OCI-LY1 (cell line): Measurements from ENCODE around the gene CNTN1.

Source experiments
- H2AFZ ChIP-seq: fragments of 200-600 bp; sonication (generic), shearing (Covaris generic); 2 replicates; pipeline ENCODE4 v1.6.0; 2014; ENCODE audit warnings: antibody characterized with exemption, mild to moderate bottlenecking, low read length
- H3F3A ChIP-seq: fragments of 200-600 bp; sonication (generic), shearing (Covaris generic); 2 replicates; pipeline ENCODE4 v1.6.0; 2014; ENCODE audit warnings: mild to moderate bottlenecking, antibody characterized with exemption, low read length, moderate library complexity; ENCODE audit not compliant: insufficient read depth
- H3K27ac ChIP-seq: fragments of 200-600 bp; sonication (generic); 2 replicates; pipeline ENCODE4 v1.5.1; 2014; ENCODE audit warnings: low read length, mixed run types, mild to moderate bottlenecking, low read depth; ENCODE audit not compliant: poor library complexity, severe bottlenecking
- H3K27me3 ChIP-seq: fragments of 200-600 bp; sonication (generic); 2 replicates; pipeline ENCODE4 v1.6.0; 2014; ENCODE audit warnings: antibody characterized with exemption, mild to moderate bottlenecking, low read length, moderate library complexity; ENCODE audit not compliant: insufficient read depth
- H3K36me3 ChIP-seq: fragments of 200-600 bp; sonication (generic); 2 replicates; pipeline ENCODE4 v1.6.1; 2014; ENCODE audit warnings: mild to moderate bottlenecking, antibody characterized with exemption, low read length, moderate library complexity, mixed read lengths; ENCODE audit not compliant: insufficient read depth
- H3K4me1 ChIP-seq: fragments of 200-600 bp; sonication (generic); 2 replicates; pipeline ENCODE4 v1.5.1; 2014; ENCODE audit warnings: mild to moderate bottlenecking, low read length, moderate library complexity; ENCODE audit not compliant: insufficient read depth, severe bottlenecking
- H3K4me2 ChIP-seq: fragments of 200-600 bp; sonication (generic), shearing (Covaris generic); 2 replicates; pipeline ENCODE4 v1.6.1; 2014; ENCODE audit warnings: low read length
- H3K4me3 ChIP-seq: fragments of 200-600 bp; sonication (generic); 2 replicates; pipeline ENCODE4 v1.5.1; 2014; ENCODE audit warnings: low read length, low read depth, mild to moderate bottlenecking, mixed read lengths; ENCODE audit not compliant: poor library complexity, severe bottlenecking
- H3K79me2 ChIP-seq: fragments of 200-600 bp; shearing (Covaris generic); 2 replicates; pipeline ENCODE4 v1.6.1; 2016; ENCODE audit warnings: mixed run types, low read length, mixed read lengths; ENCODE audit not compliant: insufficient read depth
- H3K9ac ChIP-seq: fragments of 200-600 bp; sonication (generic), shearing (Covaris generic); 2 replicates; pipeline ENCODE4 v1.6.1; 2014; ENCODE audit warnings: mild to moderate bottlenecking, low read length, mixed read lengths
- H3K9me2 ChIP-seq: fragments of 200-600 bp; sonication (generic), shearing (Covaris generic); 2 replicates; pipeline ENCODE4 v1.6.1; 2014; ENCODE audit warnings: low read depth, mild to moderate bottlenecking, low read length, mixed read lengths
- H3K9me3 ChIP-seq: fragments of 200-600 bp; shearing (Covaris generic); 2 replicates; pipeline ENCODE4 v1.6.1; 2014; ENCODE audit warnings: low read length, mixed read lengths
- H4K20me1 ChIP-seq: fragments of 200-600 bp; sonication (generic), shearing (Covaris generic); 2 replicates; pipeline ENCODE4 v1.6.0; 2016; ENCODE audit warnings: mild to moderate bottlenecking, low read length; ENCODE audit not compliant: insufficient read depth
- EZH2 ChIP-seq: fragments of 200-600 bp; sonication (generic), shearing (Covaris generic); IDR thresholded peaks from 2 replicates; pipeline ENCODE4 v1.8.0; 2017; ENCODE audit warnings: borderline replicate concordance, mixed run types, mild to moderate bottlenecking, antibody characterized with exemption, low read length, moderate library complexity, mixed read lengths
- TF ChIP-seq, protein P1 (sequence below): fragments of 200-600 bp; sonication (generic), shearing (Covaris generic); IDR thresholded peaks from 2 replicates; pipeline ENCODE4 v1.5.1; 2017; ENCODE audit warnings: mild to moderate bottlenecking, antibody characterized with exemption, low read length, moderate library complexity, mixed read lengths

The CNTN1 gene

DNA sequence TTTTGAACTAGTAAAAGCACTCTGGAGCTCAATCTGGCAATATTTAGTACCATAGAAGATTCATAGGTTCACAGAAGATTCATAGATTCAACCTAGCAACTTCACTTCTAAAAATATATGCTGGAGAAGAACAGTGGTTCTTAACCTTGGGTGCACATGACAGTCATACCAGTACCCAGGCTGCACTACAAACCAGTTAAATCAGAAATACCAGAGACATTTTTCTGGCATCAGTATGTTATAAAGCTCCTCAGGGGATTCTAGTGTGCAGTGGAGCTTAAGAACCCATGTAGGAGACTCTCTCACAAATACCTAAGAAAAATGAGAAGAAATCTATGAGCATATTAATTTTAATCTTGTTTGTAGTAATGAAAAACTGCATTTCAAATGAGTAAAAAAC, 46.6 kb downstream of the CNTN1 start:
- Histone ChIP-seq H3K4me3 (no peak overlapping the region), H3K4me1 (no peaks in the 10 kb centered on the region), H3K4me2 (no peak overlapping the region), H3K9ac (no peak overlapping the region), H3K9me2 (no peaks in the 10 kb centered on the region), H3K79me2 (no peaks in the 10 kb centered on the region), H3F3A (no peaks in the 10 kb centered on the region), H3K9me3 (no peaks in the 10 kb centered on the region), H2AFZ (no peak overlapping the region), H4K20me1 (no peaks in the 10 kb centered on the region), H3K27ac (no peak overlapping the region), H3K36me3 (no peaks in the 10 kb centered on the region), H3K27me3 (no peaks in the 10 kb centered on the region)
- TF ChIP-seq EZH2, result no peak
- TF ChIP-seq, protein P1, sequence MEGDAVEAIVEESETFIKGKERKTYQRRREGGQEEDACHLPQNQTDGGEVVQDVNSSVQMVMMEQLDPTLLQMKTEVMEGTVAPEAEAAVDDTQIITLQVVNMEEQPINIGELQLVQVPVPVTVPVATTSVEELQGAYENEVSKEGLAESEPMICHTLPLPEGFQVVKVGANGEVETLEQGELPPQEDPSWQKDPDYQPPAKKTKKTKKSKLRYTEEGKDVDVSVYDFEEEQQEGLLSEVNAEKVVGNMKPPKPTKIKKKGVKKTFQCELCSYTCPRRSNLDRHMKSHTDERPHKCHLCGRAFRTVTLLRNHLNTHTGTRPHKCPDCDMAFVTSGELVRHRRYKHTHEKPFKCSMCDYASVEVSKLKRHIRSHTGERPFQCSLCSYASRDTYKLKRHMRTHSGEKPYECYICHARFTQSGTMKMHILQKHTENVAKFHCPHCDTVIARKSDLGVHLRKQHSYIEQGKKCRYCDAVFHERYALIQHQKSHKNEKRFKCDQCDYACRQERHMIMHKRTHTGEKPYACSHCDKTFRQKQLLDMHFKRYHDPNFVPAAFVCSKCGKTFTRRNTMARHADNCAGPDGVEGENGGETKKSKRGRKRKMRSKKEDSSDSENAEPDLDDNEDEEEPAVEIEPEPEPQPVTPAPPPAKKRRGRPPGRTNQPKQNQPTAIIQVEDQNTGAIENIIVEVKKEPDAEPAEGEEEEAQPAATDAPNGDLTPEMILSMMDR, result no peak

DNA sequence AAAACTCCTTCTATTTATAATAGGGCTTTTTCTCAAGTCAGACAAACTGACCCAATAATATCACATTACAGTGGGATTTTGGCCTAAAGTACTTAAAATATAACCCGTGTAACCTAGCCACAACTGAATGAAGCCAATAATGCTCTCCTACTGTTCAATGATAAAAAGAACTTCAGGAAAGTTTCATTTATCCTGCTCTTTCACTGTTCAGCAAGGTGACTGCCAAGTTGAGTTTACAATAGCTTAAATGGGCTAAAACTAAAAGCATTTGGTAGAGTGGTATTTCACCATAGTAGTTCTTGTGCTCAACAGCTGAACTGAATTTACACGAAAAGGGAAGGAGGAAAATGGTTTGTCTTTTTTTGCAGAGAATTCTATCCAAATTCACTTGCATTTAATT, 49.8 kb downstream of the CNTN1 start:
- Histone ChIP-seq H3K4me1 (no peaks in the 10 kb centered on the region), H3K9me3 (no peaks in the 10 kb centered on the region), H3K27ac (no peak overlapping the region), H3K4me2 (no peak overlapping the region), H3K4me3 (no peak overlapping the region), H3F3A (no peaks in the 10 kb centered on the region), H2AFZ (no peak overlapping the region), H3K27me3 (no peaks in the 10 kb centered on the region), H3K36me3 (no peaks in the 10 kb centered on the region), H3K9me2 (no peaks in the 10 kb centered on the region), H3K79me2 (no peaks in the 10 kb centered on the region), H4K20me1 (no peaks in the 10 kb centered on the region), H3K9ac (no peak overlapping the region)
- TF ChIP-seq EZH2, result no peak

DNA sequence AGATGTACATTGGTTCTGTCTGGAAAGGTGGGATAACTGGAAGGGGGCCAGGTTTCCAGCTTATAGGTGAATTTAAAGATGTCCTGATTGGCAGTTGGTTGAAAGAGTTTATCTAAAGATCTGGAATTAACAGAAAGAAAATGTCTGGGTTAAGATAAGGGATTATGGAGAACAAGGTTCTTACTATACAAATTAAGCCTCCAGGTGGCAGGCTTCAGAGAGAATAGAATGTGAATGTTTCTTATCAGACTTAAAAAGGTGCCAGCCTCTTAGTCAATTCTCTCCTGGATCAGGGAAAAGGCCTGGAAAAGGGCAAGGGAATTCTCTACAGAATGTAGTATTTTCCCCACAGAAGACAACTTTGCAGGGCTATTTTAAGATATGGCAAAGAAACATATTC, 53.1 kb downstream of the CNTN1 start:
- Histone ChIP-seq H3K27ac (no peak overlapping the region), H4K20me1 (no peaks in the 10 kb centered on the region), H3K9me2 (no peaks in the 10 kb centered on the region), H3K9me3 (no peaks in the 10 kb centered on the region), H3K4me2 (no peak overlapping the region), H3K79me2 (no peaks in the 10 kb centered on the region), H3K36me3 (no peaks in the 10 kb centered on the region), H3K27me3 (no peaks in the 10 kb centered on the region), H3K9ac (no peak overlapping the region), H3K4me3 (no peak overlapping the region), H3F3A (no peaks in the 10 kb centered on the region), H2AFZ (no peak overlapping the region), H3K4me1 (no peaks in the 10 kb centered on the region)
- TF ChIP-seq, protein P1, result peak; percentile 19; the same call in 1 of the 2 replicates
- no peak for TF ChIP-seq EZH2

DNA sequence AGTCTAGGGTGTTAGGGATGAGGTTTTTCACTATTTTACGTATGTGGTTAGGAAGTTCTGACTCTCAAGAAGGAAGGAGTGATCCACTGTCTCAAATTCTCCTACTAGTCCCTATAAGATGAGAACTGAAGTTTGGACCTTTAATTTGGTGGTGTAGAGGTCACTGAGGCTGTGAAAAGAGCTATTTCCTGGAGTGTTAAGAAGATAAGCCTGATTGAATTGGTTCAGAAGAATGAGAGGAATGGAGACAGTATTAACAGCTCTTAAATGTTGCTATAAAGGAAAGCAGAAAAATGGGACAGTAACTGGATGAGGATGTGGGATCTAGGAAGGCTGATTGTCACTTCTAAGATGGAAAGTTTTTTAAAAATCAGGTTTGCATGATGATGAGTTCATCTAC, 57.6 kb downstream of the CNTN1 start:
- H3K4me1 ChIP-seq, result no peaks in the 10 kb centered on the region
- H2AFZ ChIP-seq, result no peak overlapping the region
- H3K27me3 ChIP-seq, result no peaks in the 10 kb centered on the region
- no peaks in the 10 kb centered on the region for H4K20me1 ChIP-seq
- no peak overlapping the region for H3K4me3 ChIP-seq
- no peak overlapping the region for H3K27ac ChIP-seq
- no peaks in the 10 kb centered on the region for H3K36me3 ChIP-seq
- H3F3A ChIP-seq, result no peaks in the 10 kb centered on the region
- H3K9ac ChIP-seq, result no peak overlapping the region
- H3K9me3 ChIP-seq, result no peaks in the 10 kb centered on the region
- no peaks in the 10 kb centered on the region for H3K9me2 ChIP-seq
- no peak overlapping the region for H3K4me2 ChIP-seq
- no peak for TF ChIP-seq EZH2
- TF ChIP-seq, protein P1, result no peak
- no peaks in the 10 kb centered on the region for H3K79me2 ChIP-seq
